Astrocyte (in vitro differentiated cells and primary cell): ENCODE measurements around the gene PPP1R12A. TPM values are rescaled to one million over a fixed set of nuclear protein-coding genes. Genes with fewer than 3 reads are reported as not detected.

Experiments
- DNase-seq: peaks from one replicate; pipeline ENCODE4 v3.0.0-alpha.2; 2010; ENCODE audit warnings: low read depth
- FAIRE-seq: peaks from 2 replicates; lab custom pipeline; 2011; peaks lifted over from hg19 to GRCh38; lab: Jason Lieb, UNC
- H2AFZ ChIP-seq: 2 replicates; pipeline ENCODE4 v1.6.0; 2012; ENCODE audit warnings: low read depth, low read length, inconsistent platforms
- H3K27ac ChIP-seq: 2 replicates; pipeline ENCODE4 v1.5.1; 2011; ENCODE audit warnings: low read depth, low read length, inconsistent platforms
- H3K27me3 ChIP-seq: 2 replicates; pipeline ENCODE4 v1.6.0; 2011; ENCODE audit warnings: low read length, inconsistent platforms; ENCODE audit not compliant: insufficient read depth
- H3K36me3 ChIP-seq: 2 replicates; pipeline ENCODE4 v1.5.1; 2011; ENCODE audit warnings: low read length, inconsistent platforms; ENCODE audit not compliant: insufficient read depth
- H3K4me1 ChIP-seq: 2 replicates; pipeline ENCODE4 v1.5.1; 2011; ENCODE audit warnings: low read length, inconsistent platforms; ENCODE audit not compliant: insufficient read depth
- H3K4me2 ChIP-seq: 2 replicates; pipeline ENCODE4 v1.6.0; 2012; ENCODE audit warnings: low read length, inconsistent platforms
- H3K4me3 ChIP-seq: 2 replicates; pipeline ENCODE4 v1.5.1; 2011; ENCODE audit warnings: low read depth, mild to moderate bottlenecking, low read length, inconsistent platforms; ENCODE audit not compliant: insufficient read depth
- H3K79me2 ChIP-seq: 2 replicates; pipeline ENCODE4 v1.6.0; 2012; ENCODE audit warnings: mild to moderate bottlenecking, low read length, inconsistent platforms; ENCODE audit not compliant: insufficient read depth
- H3K9ac ChIP-seq: 2 replicates; pipeline ENCODE4 v1.6.0; 2012; ENCODE audit warnings: mild to moderate bottlenecking, low read length, inconsistent platforms
- H3K9me3 ChIP-seq: 2 replicates; pipeline ENCODE4 v1.5.1; 2012; ENCODE audit warnings: low read depth, mild to moderate bottlenecking, low read length, inconsistent platforms; ENCODE audit not compliant: insufficient read depth
- H4K20me1 ChIP-seq: 2 replicates; pipeline ENCODE4 v1.6.0; 2012; ENCODE audit warnings: low read length, inconsistent platforms; ENCODE audit not compliant: insufficient read depth
- H3K27ac Mint-ChIP-seq: one replicate; pipeline ENCODE4 v1.8.0; 2021; ENCODE audit warnings: mild to moderate bottlenecking, mixed read lengths; ENCODE audit not compliant: unreplicated experiment
- H3K27me3 Mint-ChIP-seq: one replicate; pipeline ENCODE4 v1.8.0; 2021; ENCODE audit warnings: low read depth, mixed read lengths; ENCODE audit not compliant: unreplicated experiment
- H3K36me3 Mint-ChIP-seq: one replicate; pipeline ENCODE4 v1.8.0; 2021; ENCODE audit warnings: low read depth, mixed read lengths; ENCODE audit not compliant: unreplicated experiment
- H3K4me1 Mint-ChIP-seq: one replicate; pipeline ENCODE4 v1.8.0; 2021; ENCODE audit warnings: low read depth, mixed read lengths; ENCODE audit not compliant: unreplicated experiment
- H3K4me3 Mint-ChIP-seq: one replicate; pipeline ENCODE4 v1.8.0; 2021; ENCODE audit warnings: mild to moderate bottlenecking, moderate library complexity, mixed read lengths; ENCODE audit not compliant: unreplicated experiment
- H3K9me3 Mint-ChIP-seq: one replicate; pipeline ENCODE4 v1.8.0; 2021; ENCODE audit warnings: mild to moderate bottlenecking, mixed read lengths; ENCODE audit not compliant: unreplicated experiment
- EZH2 ChIP-seq: IDR thresholded peaks from 2 replicates; pipeline ENCODE4 v1.6.1; 2012; ENCODE audit warnings: mild to moderate bottlenecking, low read length, inconsistent platforms; ENCODE audit not compliant: insufficient read depth
- total RNA-seq: library from RNA; stranded (reverse); gene quantifications from 2 replicates; pipeline ENCODE4 v1.2.1, GENCODE V29; 2021
- TF ChIP-seq, protein P1 (sequence below): IDR thresholded peaks from 2 replicates; pipeline ENCODE4 v1.5.1; 2011; ENCODE audit warnings: low read depth, mild to moderate bottlenecking, inconsistent platforms, low read length, moderate library complexity; ENCODE audit not compliant: insufficient read depth

Gene PPP1R12A
- total RNA-seq, 1 donor from 2014 or later, result 115 TPM

DNA sequence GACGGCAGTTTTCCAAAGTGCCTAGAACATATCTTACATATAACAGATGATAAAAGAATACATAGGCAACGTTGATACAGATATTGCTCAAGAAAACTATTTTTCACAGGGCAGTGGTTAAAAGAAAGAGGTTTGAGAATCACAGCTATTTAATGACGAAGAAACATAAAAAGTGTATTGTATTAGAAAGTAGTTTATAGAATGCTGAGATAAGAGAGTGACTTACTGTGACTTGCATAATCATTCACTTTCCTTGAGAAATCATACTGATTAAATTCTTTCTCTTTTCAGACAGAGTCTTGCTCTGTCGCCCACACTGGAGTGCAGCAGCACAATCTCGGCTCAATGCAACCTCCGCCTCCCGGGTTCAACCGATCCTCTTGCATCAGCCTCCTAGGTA, 57.7 kb downstream of the PPP1R12A start:
- no peaks in the 10 kb centered on the region for H3K27me3 Mint-ChIP-seq
- no peaks in the 10 kb centered on the region for H3K9me3 Mint-ChIP-seq
- H3K79me2 ChIP-seq, result peaks cover 100% of the 10 kb centered on the region
- H3K36me3 Mint-ChIP-seq, result peaks cover 12% of the 10 kb centered on the region
- TF ChIP-seq, protein P1, sequence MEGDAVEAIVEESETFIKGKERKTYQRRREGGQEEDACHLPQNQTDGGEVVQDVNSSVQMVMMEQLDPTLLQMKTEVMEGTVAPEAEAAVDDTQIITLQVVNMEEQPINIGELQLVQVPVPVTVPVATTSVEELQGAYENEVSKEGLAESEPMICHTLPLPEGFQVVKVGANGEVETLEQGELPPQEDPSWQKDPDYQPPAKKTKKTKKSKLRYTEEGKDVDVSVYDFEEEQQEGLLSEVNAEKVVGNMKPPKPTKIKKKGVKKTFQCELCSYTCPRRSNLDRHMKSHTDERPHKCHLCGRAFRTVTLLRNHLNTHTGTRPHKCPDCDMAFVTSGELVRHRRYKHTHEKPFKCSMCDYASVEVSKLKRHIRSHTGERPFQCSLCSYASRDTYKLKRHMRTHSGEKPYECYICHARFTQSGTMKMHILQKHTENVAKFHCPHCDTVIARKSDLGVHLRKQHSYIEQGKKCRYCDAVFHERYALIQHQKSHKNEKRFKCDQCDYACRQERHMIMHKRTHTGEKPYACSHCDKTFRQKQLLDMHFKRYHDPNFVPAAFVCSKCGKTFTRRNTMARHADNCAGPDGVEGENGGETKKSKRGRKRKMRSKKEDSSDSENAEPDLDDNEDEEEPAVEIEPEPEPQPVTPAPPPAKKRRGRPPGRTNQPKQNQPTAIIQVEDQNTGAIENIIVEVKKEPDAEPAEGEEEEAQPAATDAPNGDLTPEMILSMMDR, result no peak
- TF ChIP-seq EZH2, result no peak
- no peak overlapping the region for H3K4me3 ChIP-seq
- H3K36me3 ChIP-seq, result no peaks in the 10 kb centered on the region
- peaks cover 86% of the 10 kb centered on the region for H4K20me1 ChIP-seq
- H3K4me2 ChIP-seq, result no peak overlapping the region
- no peak overlapping the region for H3K27ac Mint-ChIP-seq
- FAIRE-seq (no peak), DNase-seq (no peak)
- no peak overlapping the region for H2AFZ ChIP-seq
- H3K4me1 ChIP-seq, result no peaks in the 10 kb centered on the region
- H3K4me1 Mint-ChIP-seq, result peaks cover 32% of the 10 kb centered on the region
- no peak overlapping the region for H3K4me3 Mint-ChIP-seq
- no peak overlapping the region for H3K27ac ChIP-seq
- H3K9ac ChIP-seq, result no peak overlapping the region
- no peaks in the 10 kb centered on the region for H3K27me3 ChIP-seq
- no peaks in the 10 kb centered on the region for H3K9me3 ChIP-seq

- Mint-ChIP-seq H3K36me3 (peaks cover 10% of the 10 kb centered on the region), H3K4me1 (peaks cover 13% of the 10 kb centered on the region), H3K27me3 (no peaks in the 10 kb centered on the region), H3K27ac (no peak overlapping the region), H3K4me3 (no peak overlapping the region), H3K9me3 (no peaks in the 10 kb centered on the region)
- no peak for TF ChIP-seq EZH2
- TF ChIP-seq, protein P1, result no peak
- Histone ChIP-seq H3K9me3 (no peaks in the 10 kb centered on the region), H3K4me1 (no peaks in the 10 kb centered on the region), H3K36me3 (no peaks in the 10 kb centered on the region), H3K27ac (no peak overlapping the region), H3K27me3 (no peaks in the 10 kb centered on the region), H4K20me1 (peaks cover 82% of the 10 kb centered on the region), H2AFZ (no peak overlapping the region), H3K79me2 (peaks cover 99% of the 10 kb centered on the region), H3K4me2 (no peak overlapping the region), H3K9ac (no peak overlapping the region), H3K4me3 (no peak overlapping the region)
- DNase-seq, result no peak
- FAIRE-seq, result no peak
These were observed 60.2 kb downstream of the PPP1R12A start for GRCh38 chr12:79874665-79875064.

DNA sequence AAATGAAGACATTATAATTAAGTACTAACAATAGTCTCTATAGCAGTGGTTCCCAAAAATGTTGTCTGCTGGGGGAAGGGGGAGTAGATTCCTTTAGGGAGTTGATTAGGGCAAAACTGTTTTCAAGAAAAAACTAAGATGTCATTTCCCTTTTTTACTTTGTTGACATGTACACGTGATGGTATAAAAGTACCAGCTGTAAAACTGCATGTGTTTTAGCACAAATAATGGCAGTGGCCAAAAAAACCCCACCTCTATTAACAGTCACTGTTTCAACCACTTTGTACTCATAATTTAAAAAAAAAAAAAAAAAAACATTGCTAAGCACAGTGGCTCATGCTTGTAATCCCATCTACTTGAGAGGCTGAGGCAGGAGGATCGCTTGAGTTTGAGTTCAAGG, 61.7 kb downstream of the PPP1R12A start:
- FAIRE-seq (no peak), DNase-seq (no peak)
- H3K4me3 ChIP-seq, result no peak overlapping the region
- H3K79me2 ChIP-seq, result peaks cover 99% of the 10 kb centered on the region
- H3K4me1 Mint-ChIP-seq, result peaks cover 13% of the 10 kb centered on the region
- H3K4me2 ChIP-seq, result no peak overlapping the region
- no peak for TF ChIP-seq EZH2
- TF ChIP-seq, protein P1, result no peak
- no peaks in the 10 kb centered on the region for H3K9me3 Mint-ChIP-seq
- H3K27ac Mint-ChIP-seq, result no peak overlapping the region
- no peak overlapping the region for H3K4me3 Mint-ChIP-seq
- no peak overlapping the region for H3K27ac ChIP-seq
- H3K9me3 ChIP-seq, result no peaks in the 10 kb centered on the region
- H2AFZ ChIP-seq, result no peak overlapping the region
- no peak overlapping the region for H3K9ac ChIP-seq
- peaks cover 4% of the 10 kb centered on the region for H3K36me3 ChIP-seq
- no peaks in the 10 kb centered on the region for H3K27me3 Mint-ChIP-seq
- no peaks in the 10 kb centered on the region for H3K4me1 ChIP-seq
- H3K27me3 ChIP-seq, result no peaks in the 10 kb centered on the region
- H3K36me3 Mint-ChIP-seq, result peaks cover 9% of the 10 kb centered on the region
- H4K20me1 ChIP-seq, result peaks cover 78% of the 10 kb centered on the region
